Superior temporal gyrus (tissue), 1 donor: ENCODE data around the gene NXF1.
A peak's percentile ranks its signal among the peaks of the same experiment; 100 is the strongest.
"Not testable (repeated sequence)": the region's sequence is repeated elsewhere in the genome, so short reads cannot be mapped to it uniquely, and the experiment has no call there.

ENCODE experiments used
- DNase-seq: peaks from one replicate; pipeline ENCODE4 v3.0.0-alpha.2; 2016; ENCODE audit errors: extremely low spot score

NXF1 gene

GRCh38 chr11:62805076-62805892, at the start of gene NXF1:
TSS of gene NXF1 (minus strand) at chr11:62805440. CDS start at chr11:62805356, 84 bp downstream.
- peak; percentile 95 for DNase-seq

GRCh38 chr11:62854013-62854824, 49.0 kb upstream of the NXF1 start:
- DNase-seq, result no peak

GRCh38 chr11:62853279-62853965, 48.2 kb upstream of the NXF1 start:
- no peak for DNase-seq

- DNase-seq, result no peak
Measured at GRCh38 chr11:62852523-62853188, 47.4 kb upstream of the NXF1 start.

- DNase-seq, result no peak
Measured at GRCh38 chr11:62851807-62852522, 46.7 kb upstream of the NXF1 start.

DNA sequence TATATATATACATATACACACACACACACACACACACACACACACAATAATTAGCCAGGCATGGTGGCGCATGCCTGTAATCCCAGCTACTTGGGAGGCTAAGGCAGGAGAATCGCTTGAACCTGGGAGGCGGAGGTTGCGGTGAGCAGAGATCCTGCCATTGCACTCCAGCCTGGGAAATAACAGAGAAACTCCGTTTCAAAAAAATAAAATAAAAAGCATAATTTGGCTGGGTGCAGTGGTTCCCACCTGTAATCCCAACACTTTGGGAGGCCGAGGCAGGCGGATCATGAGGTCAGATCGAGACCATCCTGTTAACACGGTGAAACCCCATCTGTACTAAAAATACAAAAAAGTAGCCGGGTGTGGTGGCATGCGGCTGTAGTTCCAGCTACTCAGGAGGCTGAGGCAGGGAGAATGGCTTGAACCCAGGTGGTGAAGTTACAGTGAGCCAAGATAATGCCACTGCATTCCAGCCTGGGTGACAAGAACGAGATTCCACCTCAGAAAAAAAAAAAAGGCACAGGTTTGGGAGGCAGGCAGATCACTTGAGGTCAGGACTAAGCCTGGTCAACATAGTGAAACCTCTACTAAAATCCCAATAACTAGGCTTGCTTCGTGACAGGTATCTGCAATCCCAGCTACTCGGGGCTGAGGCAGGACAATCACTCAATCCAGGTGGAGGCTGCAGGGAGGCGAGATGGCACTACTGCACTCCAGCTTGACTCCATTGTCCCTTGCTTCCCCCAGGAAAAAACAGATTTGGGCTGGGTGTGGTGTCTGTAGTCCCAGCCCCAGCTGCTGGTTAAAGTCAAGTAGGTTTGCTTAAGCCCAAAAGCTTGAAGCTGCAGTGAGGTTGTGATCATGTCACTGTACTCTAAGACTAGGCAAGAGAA, 45.9 kb upstream of the NXF1 start:
- no peak for DNase-seq

- DNase-seq, result no peak
Measured at GRCh38 chr11:62847767-62848314, 42.6 kb upstream of the NXF1 start.

DNA sequence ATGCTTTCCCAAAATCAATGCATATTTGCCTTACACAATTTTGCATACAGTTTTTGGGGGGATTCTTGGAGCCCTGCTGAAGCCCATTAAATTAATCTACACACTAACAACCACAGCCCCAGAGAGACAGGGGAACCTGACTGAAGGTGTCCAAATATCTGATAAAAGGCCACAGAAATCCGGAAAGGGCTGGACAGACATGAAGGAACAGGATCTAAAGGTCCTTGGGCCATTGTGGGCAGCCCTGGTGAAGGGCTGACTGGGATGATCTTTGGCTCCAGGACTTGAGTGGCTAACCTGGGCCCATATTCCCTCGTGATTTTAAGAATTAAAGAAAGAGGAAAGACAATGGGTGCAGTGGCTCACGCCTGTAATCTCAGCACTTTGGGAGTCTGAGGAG, 40.9 kb upstream of the NXF1 start:
- no peak for DNase-seq

GRCh38 chr11:62844154-62844553, 38.9 kb upstream of the NXF1 start:
- DNase-seq, result no peak

DNA sequence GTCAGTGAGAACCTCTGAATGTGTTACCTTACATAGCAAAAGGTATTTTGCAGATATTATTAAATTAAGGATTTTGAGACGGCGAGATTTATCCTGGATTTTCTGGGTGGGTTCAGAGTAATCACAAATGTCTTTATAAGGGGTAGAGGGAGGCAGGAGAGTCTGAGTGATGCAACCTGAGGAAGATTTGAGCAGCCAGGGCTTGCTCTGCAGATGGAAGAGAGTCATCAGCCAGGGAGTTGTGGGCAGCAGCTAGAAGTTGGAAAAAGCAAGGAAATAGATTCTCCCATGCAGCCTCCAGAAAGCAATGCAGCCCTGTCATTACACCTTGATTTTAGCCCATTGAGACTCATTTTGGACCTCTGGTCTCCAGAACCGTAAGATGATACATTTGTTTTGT, 38.2 kb upstream of the NXF1 start:
- no peak for DNase-seq

DNA sequence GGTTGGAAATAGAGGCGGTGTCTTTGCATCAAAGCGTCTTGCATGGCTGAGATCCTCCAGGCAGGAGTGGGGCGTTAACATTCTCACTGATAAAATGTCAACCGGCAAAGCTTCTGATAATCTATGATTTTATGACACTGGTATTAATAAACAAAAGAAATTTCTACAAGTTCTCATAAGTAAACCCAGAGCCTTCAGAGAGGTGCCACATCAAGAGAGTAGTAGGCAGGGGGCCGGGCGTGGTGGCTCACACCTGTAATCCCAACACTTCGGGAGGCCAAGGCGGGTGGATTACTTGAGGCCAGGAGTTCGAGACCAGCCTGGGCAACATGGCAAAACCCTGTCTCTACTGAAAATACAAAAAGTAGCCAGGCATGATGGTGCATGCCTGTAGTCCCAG, 37.7 kb upstream of the NXF1 start:
- not testable (repeated sequence) for DNase-seq

DNA sequence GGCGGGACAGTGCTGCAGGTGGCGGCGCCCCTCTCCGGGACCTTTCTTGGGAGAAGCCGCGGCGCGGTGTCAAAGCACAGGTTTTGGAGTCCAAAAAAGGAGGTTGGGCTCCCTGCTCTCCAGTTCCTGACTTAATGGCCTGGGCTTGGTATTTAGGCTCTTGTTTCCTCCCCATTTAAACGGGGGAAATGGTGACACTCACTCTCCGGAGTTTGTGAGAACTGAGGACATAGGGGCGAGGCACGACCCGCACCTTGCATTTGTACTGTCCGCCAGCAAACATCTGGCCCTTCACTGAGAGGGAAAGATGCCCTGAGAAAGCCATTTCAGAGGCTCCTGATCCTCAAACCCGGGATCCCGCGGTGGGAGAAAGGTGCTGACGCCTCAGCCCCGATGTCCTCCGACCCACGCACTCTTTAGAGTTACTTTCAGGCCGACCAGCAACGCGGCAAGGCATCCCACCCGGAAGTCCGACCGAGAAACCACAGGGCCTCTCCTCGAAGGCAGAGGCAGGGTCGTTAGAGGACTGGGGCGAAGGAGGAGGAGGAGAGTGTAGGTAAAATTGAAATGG, 37.0 kb upstream of the NXF1 start:
- no peak for DNase-seq

DNA sequence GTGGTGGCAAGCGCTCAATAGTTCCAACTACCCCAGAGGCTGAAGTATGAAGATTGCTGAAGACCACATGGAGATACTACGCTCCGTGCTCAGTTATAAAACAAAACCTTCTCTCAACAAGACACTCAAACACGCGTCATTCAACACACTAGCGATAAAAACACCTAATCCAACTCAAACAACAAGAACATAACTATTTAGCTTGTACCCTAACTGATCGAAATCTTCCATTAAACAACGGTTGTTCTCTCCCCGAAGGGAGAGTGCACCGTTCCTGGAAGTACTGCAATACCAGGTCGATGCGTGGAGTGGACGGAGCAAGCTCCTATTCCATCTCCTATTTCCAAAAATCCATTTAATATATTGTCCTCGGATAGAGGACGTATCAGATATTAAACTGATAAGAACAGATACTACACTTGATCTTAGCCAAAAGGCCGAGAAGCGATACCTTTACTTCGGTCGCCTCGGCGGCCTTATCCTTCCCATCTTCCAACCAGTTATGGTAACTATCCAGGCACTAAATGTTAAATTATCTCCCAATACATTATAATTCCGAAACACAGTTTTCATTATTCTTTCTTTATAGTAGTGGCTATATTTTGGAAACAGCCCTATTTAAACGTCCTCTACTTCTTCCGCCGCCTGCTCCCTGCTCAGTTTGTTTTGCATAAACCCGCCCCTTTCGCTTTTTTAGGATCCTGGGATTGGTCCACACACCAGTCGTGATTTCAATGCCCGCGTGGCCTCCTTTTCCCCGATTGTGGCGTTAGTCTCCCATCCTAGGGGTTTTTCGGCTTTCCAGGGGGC, 36.3 kb upstream of the NXF1 start:
- peak; percentile 98 for DNase-seq

DNA sequence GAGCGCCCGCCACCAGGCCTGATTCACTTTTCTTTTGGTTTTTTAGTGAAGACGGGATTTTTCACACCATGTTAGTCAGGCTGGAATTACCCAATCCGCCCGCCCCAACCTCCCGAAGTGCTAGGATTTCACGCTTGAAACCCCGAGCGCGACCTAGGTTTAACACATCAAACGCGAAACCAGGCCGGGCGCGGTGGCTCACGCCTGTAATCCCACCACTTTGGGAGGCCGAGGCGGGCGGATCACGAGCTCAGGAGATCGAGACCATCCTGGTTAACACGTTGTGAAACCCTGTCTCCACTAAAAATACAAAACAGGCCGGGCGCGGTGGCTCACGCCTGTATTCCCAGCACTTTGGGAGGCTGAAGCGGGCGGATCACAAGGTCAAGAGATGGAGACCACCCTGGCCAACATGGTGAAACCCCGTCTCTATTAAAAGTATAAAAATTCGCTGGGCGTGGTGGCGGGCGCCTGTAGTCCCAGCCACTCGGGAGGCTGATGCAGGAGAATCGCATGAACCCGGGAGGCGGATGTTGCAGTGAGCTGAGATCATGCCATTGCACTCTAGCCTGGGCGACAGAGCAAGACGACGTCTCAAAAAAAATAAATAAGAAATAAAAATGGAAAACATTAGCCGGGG, 35.6 kb upstream of the NXF1 start:
- DNase-seq, result not testable (repeated sequence)

DNA sequence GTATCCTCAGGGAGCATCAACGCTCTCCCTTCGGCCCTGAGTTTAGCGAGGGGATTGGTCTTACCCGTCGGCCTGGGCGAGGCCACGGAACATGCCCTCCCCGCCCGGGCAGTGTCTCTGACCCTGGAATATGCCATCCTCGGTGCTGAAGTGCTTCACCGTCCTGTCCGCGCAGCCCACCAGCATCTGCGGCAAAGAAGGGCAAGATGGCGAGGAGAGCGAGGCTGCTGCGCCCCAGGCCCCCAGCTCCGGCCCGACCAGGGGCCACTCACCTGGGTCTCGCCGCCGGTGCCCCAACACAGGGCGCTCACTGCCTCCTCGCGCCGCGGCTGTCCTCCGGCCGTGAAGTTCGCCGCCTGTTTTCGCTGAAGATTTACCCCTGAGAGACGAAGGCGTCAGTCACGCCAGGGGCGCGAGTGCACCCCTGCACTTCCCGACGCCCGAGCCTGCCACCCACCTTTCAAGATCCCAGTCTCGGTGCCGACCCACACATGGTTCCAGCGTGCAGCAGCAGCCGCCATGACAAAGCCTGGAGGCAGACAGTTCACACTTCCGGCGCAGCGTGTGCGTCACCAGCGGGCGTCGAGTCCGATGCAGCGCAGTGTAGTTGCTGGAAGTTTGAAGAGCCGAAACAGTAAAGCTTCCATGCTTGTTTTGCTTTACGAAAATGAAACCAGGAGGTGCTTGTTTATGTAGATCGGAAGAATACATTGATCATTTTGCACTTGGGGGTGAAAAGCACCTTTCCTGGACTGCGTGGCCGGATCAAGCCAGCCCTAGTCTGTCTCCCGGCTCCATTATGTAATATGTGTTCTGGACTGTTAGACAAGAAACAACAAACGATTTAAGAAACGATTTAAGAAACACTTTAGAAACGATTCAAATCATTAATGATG, 34.1 kb upstream of the NXF1 start, which contains the start of gene WDR74:
TSS of gene WDR74 (minus strand) at position 541 of the 896 bp plus-strand sequence. CDS start at position 521, 20 bp downstream.
- peak; percentile 99 for DNase-seq

- no peak for DNase-seq
Measured at GRCh38 chr11:62835336-62835735, 30.1 kb upstream of the NXF1 start.
